ENCODE measurements around the gene TMEM125.

DNA sequence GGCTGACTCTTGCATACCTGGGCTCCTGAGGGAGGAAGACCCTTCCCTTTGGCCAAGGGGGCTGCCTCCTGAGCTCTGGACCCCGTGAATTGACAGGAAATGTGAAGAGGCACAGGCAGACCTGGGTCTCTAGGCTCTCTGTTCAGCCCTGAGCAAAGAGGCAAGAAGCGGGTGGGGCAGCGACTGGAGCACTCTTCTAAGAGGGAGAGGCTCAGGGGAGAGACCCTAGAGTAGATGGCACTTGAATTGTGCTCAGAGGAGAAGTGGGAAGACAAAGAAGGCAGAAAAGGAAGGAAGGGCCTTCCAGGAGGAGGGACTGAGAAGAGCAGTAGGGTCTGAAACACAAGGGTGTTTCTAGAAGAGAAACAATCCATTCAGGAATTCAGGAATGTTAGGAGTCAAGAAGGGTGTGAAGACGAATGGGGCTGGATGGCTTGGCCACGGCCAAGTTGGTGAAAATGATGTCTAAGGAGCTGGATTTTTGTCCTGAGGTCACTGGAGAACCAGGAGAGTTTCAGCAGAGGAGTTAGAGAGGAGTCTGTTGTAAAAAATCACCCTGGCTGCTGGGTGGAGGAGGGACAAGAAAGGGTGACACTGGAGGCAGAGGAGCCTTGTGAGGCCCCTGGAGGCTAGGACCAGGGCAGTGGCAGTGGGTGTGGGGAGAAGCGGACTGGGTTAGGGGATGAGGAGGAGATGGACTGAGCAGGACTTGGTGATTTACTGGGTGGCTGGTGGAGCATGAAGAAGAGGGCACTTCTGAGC lies 36.3 kb downstream of the TMEM125 start:
- no peak for TF ChIP-seq CTCF (IDR thresholded peaks at IDR 0.05; ENCODE audit: low read depth, low read length, poor library complexity, severe bottlenecking)
- TF ChIP-seq EZH2phosphoT487 (IDR thresholded peaks at IDR 0.05; ENCODE audit: borderline replicate concordance, low read length) = no peak
